ENCODE results near the gene GPR107.

The GPR107 gene

GRCh38 chr9:130028493-130029222 is 25.0 kb upstream of the GPR107 start:
- FAIRE-seq: no peak

- FAIRE-seq: no peak
Observed at GRCh38 chr9:130029223-130029973, 24.3 kb upstream of the GPR107 start.

GRCh38 chr9:130030651-130031127 is 23.0 kb upstream of the GPR107 start:
- FAIRE-seq: no peak

- no peak for FAIRE-seq
Observed at GRCh38 chr9:130034570-130034969, 19.1 kb upstream of the GPR107 start.

DNA sequence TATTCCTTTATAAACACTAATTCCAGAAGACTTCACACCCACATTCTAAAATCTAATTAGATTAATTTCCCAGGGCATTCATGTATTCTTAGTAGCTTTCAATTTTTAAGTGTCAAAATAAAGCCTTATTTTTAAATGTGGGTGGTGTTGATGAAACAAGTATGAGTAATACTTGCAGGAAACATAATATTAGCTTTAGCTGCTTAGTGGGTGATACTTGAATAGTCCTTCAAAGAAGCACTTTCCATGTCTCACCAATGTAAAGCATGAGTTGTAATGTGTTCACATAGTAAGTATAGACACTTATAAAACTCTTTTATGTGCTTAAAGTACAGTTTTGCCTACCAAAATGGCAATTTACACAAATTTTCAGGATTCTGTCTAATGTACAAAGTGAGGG is 17.6 kb upstream of the GPR107 start:
- no peak for FAIRE-seq

- FAIRE-seq: no peak
Observed at GRCh38 chr9:130039528-130040147, 14.1 kb upstream of the GPR107 start.

DNA sequence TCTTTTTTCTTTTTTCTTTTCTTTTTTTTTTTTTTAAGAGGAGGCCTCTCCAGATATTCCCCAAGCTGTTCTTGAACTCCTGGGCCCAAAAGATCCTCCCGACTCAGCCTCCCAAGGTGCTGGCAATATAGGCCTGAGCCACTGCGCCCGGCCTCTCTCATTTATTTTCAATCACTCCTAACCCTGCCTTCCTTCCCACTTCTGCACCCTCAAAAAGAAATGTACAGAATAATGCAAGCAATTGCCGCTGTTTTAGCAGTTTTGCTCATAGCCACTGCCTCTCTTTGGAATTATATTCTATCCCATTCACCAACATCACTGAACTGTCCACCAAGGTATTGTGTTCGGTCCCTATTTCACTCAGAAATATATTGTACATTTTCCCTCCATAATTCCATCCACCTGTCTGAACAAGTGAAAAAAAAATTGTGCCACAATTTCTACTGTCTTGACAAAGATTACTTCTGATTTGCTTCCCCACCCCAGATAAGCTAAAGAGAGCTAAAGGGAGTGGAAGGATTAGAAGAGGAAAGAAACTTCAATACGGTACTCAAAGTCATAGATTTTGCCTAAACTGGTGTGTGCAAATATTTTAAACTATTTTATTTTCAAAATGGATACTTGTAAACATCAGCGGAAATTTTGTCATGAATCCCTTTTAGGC is 12.6 kb upstream of the GPR107 start:
- FAIRE-seq: no peak

DNA sequence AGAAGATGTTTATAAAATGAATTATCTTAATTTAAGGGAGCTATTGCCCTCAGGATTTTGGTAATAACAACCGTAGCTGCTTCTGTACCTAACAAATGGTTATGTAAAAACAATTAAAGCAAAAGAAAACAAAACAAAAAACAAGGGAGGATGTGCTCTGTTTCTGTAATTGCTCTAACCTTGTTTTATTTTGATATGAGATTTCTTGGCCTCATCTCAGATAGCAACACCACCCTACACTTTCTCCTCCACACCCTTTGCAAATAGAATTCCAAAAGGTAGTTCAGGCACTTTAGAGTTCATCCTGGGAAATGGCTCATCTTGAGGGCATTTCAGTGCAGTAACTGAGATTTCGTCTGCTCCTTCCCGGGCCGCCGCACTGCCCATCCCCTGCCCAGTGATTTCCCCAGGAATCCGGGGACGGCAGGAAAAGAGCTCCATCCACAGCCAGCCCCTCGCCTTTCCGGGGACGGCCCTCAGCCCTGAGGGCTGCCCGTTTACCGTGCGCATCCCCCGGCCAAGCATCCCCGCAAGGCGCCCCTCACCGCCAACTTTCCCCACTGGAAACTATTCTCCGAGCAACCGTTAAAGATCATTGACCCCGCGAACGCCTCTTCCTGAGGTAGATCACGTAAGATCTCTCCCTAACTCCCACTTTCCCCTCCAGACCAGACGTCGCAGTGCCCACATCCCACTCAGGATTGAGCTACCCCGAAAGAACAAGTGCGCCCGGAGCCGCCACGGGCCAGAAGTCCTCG is 11.9 kb upstream of the GPR107 start:
- FAIRE-seq: no peak

DNA sequence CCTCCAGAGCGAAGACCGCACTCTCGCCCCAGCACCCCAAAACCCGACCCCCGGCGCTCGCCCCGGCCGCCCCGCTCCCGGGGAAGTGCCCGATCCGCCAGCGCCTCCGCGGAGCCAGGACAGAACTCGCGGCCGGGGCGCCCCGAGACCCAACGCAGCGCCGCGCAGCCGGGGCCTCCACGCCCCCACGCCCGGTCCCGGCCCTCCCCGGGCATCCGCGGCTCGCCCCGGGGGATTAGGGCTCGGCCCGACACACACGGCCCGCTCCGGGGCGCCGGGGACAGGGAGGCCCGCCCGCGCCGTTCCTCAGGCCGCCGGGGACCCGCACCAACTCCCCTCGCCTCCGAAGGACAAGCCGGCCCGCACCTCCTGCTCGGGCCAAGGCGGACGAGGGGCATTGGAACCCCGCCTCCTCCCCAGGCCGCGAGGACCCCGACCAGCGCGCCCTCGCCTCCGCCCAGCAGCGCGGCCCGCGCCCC is 11.3 kb upstream of the GPR107 start:
- no peak for FAIRE-seq

DNA sequence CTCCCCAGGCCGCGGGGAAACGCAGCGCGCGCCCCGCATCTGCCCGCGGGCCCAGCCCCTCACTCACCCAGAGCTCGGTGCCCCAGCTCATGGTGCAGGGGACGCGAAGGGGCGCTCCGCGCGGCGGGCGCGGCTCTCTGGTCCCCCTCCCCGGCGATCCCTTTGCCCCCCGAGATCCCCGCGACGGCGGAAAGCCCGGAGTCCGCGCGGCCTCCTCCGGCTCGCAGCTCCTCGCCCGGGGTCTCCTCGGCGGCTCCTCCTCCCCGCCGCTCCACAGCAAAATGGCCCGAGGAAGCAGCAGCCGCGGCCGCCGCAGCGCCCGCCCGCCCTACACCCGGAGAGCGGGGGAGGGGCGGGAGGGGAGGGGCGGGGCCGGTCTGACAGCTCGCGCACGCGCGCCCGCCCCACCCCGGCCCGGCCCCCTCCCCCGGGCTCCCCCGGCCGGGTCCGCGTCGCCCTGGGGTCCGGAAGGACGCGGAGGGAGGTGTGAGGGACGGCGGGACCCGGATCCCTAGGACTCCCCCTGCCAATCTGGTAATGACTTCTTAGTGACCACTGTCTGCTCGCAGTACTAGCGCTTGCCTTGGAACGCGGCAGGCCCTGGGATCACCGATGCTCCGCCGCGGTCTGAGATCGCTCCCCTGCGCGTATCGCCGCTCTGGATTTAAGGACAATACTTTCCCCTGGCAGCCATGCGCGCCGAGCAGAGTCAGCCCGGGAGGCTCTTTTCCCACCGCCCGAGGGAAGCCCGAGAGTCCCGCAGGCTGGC is 10.6 kb upstream of the GPR107 start, which contains the start of gene FNBP1:
Gene FNBP1, minus strand, starts transcription at position 305 of the 769 bp plus-strand sequence. Its CDS starts 214 bp downstream, at position 91.
- no peak for FAIRE-seq

- FAIRE-seq: no peak
Observed at GRCh38 chr9:130043654-130044623, 9.8 kb upstream of the GPR107 start.

- FAIRE-seq: no peak
Observed at GRCh38 chr9:130045725-130046450, 7.8 kb upstream of the GPR107 start.

GRCh38 chr9:130049431-130050210 is 4.1 kb upstream of the GPR107 start:
- no peak for FAIRE-seq

DNA sequence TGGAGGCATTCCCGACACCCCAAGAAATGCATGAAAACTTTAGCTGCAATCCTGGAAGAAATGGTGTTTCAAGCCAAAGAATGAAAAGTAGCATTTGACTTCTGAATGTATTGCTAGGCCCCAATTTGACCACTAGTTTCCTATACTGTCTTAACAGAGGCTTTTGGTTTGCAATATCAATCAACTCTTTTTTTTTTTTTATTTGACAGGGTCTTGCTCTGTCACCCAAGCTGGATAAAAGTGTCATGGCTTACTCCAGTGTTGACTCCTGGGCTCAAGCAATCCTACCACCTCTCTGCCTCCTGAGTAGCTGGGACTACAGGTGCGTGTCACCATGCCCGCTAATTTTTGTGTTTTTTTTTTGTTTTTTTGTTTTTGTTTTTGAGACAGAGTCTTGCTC is 3.2 kb upstream of the GPR107 start:
- FAIRE-seq: no peak

- no peak for FAIRE-seq
Observed at GRCh38 chr9:130051855-130052254, 1.9 kb upstream of the GPR107 start.

DNA sequence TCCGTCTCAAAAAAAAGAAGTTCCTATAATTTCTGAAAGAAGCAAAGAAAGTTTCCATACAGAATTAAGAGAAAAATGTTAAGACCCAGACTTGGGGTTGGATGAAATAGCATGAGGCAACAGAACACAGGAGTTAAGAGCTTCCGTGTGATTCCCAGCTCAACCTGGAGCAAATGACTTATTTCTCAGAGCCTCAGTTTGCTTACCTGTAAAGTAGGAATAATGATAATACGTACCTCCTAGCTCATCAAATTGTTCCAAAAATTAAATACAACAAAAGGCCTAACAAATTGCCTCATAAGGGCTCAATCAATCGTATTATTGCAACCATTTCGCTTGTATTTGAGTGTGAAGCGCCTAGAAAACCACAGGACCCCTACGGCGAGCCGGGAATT is 600 bp upstream of the GPR107 start:
- no peak for FAIRE-seq

DNA sequence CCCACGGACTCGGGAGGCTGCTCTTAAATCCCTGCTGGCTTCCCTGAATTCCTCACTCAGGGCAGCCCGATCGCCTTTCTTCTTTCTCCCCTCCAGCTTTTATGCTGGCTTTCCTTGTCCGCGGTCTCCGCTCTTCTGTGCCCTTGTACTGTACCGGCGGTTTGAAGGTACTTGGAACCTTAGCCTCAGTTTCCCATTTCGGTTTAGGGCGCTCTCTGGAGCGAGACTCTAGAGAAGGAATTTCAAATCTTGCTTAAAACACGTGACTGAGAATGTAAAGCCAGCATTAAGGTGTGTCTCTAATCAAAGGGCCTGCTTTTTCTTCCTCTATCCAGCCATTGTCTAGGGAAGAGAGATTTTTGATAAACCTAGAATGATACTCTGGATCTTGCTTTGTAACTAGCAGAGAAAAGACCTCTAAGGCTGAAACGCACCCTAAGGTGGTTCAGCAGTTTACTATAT is 650 bp downstream of the GPR107 start:
- FAIRE-seq: no peak

DNA sequence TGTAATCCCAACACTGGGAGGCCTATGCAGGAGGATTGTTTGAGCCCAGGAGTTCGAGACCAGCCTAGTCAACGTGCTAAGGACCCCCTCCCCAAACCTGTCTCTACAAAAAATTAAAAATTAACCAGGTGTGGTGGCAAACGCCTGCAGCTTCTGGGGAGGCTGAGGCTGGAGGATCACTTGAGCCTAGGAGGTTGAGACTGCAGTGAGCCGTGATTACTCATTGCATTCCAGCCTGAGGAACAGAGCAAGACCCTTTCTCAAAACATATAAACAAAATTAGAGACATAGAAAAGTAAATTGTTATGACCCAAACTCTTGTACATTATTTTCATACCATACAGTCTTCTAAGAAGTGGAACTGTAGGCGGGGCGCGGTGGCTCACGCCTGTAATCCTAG is 1.1 kb downstream of the GPR107 start:
- FAIRE-seq: no peak

GRCh38 chr9:130058154-130058553 is 4.4 kb downstream of the GPR107 start:
- FAIRE-seq: no peak

Measured in TTC549 (cell line).